Measurements from ENCODE around the gene FAM219A. TPM values are rescaled to one million over a fixed set of nuclear protein-coding genes. Genes with fewer than 3 reads are reported as not detected.

The FAM219A gene
- total RNA-seq, 1 donor from 2014 or later, result 16.9 TPM

GRCh38 chr9:34437006-34437925 is 21.1 kb downstream of the FAM219A start:
- ATAC-seq (ENCODE audit: low read depth) (peak; percentile 85), DNase-seq (no peak)
- Mint-ChIP-seq H3K27ac (no peak overlapping the region), H3K27me3 (no peaks in the 10 kb centered on the region), H3K4me1 (no peaks in the 10 kb centered on the region), H3K36me3 (ENCODE audit: low read depth) (peaks cover 8% of the 10 kb centered on the region), H3K4me3 (no peak overlapping the region), H3K9me3 (no peaks in the 10 kb centered on the region)
- ChIA-PET POLR2A (no interaction called here), CTCF (interaction anchor here (1.6 to 1.8 kb wide), 2 partner anchors 63 to 64 kb away, joined by 11 to 14 read pairs; no protein-coding TSS in a partner anchor)
- TF ChIP-seq CTCF (IDR thresholded peaks at IDR 0.05), result no peak
- intact Hi-C loops (cut with micrococcal nuclease), result loop anchor here (1.0 to 2.0 kb wide), 6 partner anchors 22 to 197 kb away; partner anchors contain the start of genes DNAI1 and FAM219A

DNA sequence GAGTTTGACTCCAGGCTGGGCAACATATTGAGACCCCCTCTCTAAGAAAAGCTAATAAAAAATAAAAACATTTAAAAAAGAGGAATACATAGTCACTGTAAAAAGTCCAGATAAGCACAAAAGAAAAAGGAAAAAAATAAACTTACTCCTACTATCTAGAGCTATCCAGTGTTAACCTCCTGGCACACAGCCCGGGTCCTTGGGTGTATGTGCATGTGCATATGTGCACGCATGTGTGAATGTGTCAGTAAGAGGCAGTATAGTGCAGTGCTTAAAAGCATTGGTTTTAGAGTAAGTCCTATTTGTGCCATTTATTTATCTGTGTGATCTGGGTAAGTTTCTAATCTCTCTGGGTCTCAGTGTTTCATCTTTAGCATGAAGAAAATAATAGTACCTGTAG is 26.7 kb downstream of the FAM219A start:
- Mint-ChIP-seq H3K4me3 (no peak overlapping the region), H3K27me3 (no peaks in the 10 kb centered on the region), H3K4me1 (no peaks in the 10 kb centered on the region), H3K27ac (no peak overlapping the region), H3K9me3 (no peaks in the 10 kb centered on the region), H3K36me3 (ENCODE audit: low read depth) (peaks cover 2% of the 10 kb centered on the region)
- ATAC-seq (ENCODE audit: low read depth) (no peak), DNase-seq (no peak)
- TF ChIP-seq CTCF (IDR thresholded peaks at IDR 0.05), result no peak
- ChIA-PET POLR2A (no interaction called here), CTCF (interaction anchor here (1.2 to 2.1 kb wide), 2 partner anchors 28 to 160 kb away, joined by 3 to 8 read pairs; no protein-coding TSS in a partner anchor)
- intact Hi-C loops (cut with micrococcal nuclease), result no loop called here

GRCh38 chr9:34430843-34431437 is 27.4 kb downstream of the FAM219A start:
- peaks cover 2% of the 10 kb centered on the region for H3K36me3 Mint-ChIP-seq (ENCODE audit: low read depth)
- intact Hi-C loops (cut with micrococcal nuclease), result no loop called here
- no peak overlapping the region for H3K4me3 Mint-ChIP-seq
- H3K27me3 Mint-ChIP-seq, result no peaks in the 10 kb centered on the region
- no peak for TF ChIP-seq CTCF (IDR thresholded peaks at IDR 0.05)
- H3K4me1 Mint-ChIP-seq, result no peaks in the 10 kb centered on the region
- no peak for DNase-seq
- ChIA-PET CTCF (interaction anchor here (0.6 to 2.1 kb wide), 3 partner anchors 10 to 161 kb away, joined by 3 to 8 read pairs (median 3); no protein-coding TSS in a partner anchor), POLR2A (no interaction called here)
- H3K9me3 Mint-ChIP-seq, result no peaks in the 10 kb centered on the region
- no peak overlapping the region for H3K27ac Mint-ChIP-seq
- ATAC-seq (ENCODE audit: low read depth), result no peak

DNA sequence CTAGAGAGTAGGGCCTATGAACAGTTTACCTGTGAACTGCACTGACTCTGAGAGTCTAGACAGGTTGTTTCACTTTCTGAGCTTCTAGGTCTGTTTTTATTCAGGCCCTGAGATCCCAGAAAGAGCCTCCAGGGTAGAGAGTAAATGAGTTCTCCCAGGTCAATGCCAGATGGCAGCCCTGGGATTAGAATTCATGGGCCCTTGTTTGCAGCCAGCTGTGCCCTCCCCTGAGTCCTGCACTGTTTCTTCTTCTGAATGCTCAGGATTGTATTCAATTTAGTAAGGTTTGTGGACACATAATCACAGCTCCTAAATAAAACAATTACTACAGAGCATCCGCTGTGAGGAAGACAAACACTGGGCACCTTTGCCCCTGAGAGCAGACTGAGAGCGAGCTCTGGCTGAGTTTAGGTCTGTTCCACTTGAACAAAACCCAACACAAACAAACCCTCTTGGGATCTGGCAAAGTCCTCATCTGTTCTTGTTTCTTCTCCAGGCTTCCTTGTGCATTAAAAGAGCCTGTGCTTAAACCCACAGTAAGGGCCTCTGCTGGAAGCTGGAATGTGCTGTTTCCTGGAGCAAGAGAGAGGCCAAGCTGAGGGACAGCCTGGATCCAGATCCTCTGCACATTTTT is 29.9 kb downstream of the FAM219A start:
- intact Hi-C loops (cut with micrococcal nuclease), result no loop called here
- no peak for DNase-seq
- Mint-ChIP-seq H3K27me3 (no peaks in the 10 kb centered on the region), H3K36me3 (ENCODE audit: low read depth) (peaks cover 2% of the 10 kb centered on the region), H3K9me3 (no peaks in the 10 kb centered on the region), H3K4me1 (no peaks in the 10 kb centered on the region), H3K27ac (no peak overlapping the region), H3K4me3 (no peak overlapping the region)
- no peak for TF ChIP-seq CTCF (IDR thresholded peaks at IDR 0.05)
- no peak for ATAC-seq (ENCODE audit: low read depth)
- POLR2A ChIA-PET, result interaction anchor here (0.6 kb wide), 1 partner anchor 27 kb away, joined by 3 read pairs; no protein-coding TSS in a partner anchor
- CTCF ChIA-PET, result no interaction called here
